Kidney (tissue), 14 donors: ENCODE data around the gene ITGA2. TPM values are rescaled to one million over a fixed set of nuclear protein-coding genes. Genes with fewer than 3 reads are reported as not detected.

Experiments
- DNase-seq, 5 donors: peaks; one replicate each; pipeline ENCODE4 v3.0.0-alpha.2; 2013 to 2020
- FAIRE-seq: peaks from 2 replicates; lab custom pipeline; 2012; peaks lifted over from hg19 to GRCh38; lab: Jason Lieb, UNC
- H3K27ac ChIP-seq, 2 donors: one replicate each; pipeline ENCODE4 v1.7.0; 2013; ENCODE audit warnings: low read depth in 2 of 2, low read length in 2 of 2, inconsistent platforms in 1 of 2
- H3K27me3 ChIP-seq: one replicate; pipeline ENCODE4 v1.7.1; 2013; ENCODE audit warnings: low read length, inconsistent platforms; ENCODE audit not compliant: control insufficient read depth, insufficient read depth
- H3K36me3 ChIP-seq, 3 donors: one replicate each; pipeline versions ENCODE4 v1.7.0 to v1.7.1; 2013; ENCODE audit warnings: low read length in 3 of 3, control low read depth in 1 of 3, inconsistent platforms in 1 of 3; ENCODE audit not compliant: insufficient read depth in 3 of 3, control insufficient read depth in 2 of 3
- H3K4me1 ChIP-seq, 3 donors: one replicate each; pipeline versions ENCODE4 v1.7.0 to v1.7.1; 2013; ENCODE audit warnings: low read length in 3 of 3, inconsistent platforms in 1 of 3, low read depth in 1 of 3; ENCODE audit not compliant: control insufficient read depth in 2 of 3, insufficient read depth in 2 of 3
- H3K4me3 ChIP-seq, 3 donors: one replicate each; pipeline versions ENCODE4 v1.7.0 to v1.8.1; 2013; ENCODE audit warnings: low read length in 3 of 3, control low read depth in 1 of 3, inconsistent platforms in 1 of 3
- H3K9ac ChIP-seq, 3 donors: one replicate each; pipeline versions ENCODE4 v1.7.0 to v1.7.1; 2013; ENCODE audit warnings: low read length in 3 of 3, control low read depth in 1 of 3, inconsistent platforms in 1 of 3
- H3K9me3 ChIP-seq, 3 donors: one replicate each; pipeline versions ENCODE4 v1.7.0 to v1.7.1; 2013; ENCODE audit warnings: low read length in 3 of 3, control low read depth in 1 of 3, inconsistent platforms in 1 of 3; ENCODE audit not compliant: control insufficient read depth in 2 of 3, insufficient read depth in 1 of 3
- CTCF ChIP-seq: IDR thresholded peaks from 3 replicates; pipeline ENCODE4 v1.5.1; 2012; ENCODE audit warnings: mild to moderate bottlenecking, moderate library complexity, borderline replicate concordance; ENCODE audit not compliant: insufficient read depth; ENCODE audit errors: extremely low read depth
- intact Hi-C: fragments of 100-400 bp; cut with DNase I; formaldehyde crosslinking; loops from one replicate; pipeline ENCODE4 v1.11.1; 2022
- polyA plus RNA-seq: library from polyadenylated mRNA; stranded (reverse); fragments of 350-450 nt; fragmentation: Illumina TruSeq; extraction: RNeasy Lipid Tissue Mini Kit (QIAGEN cat#74804); gene quantifications from one replicate; pipeline ENCODE4 v1.2.3, GENCODE V29; 2014; ENCODE audit warnings: low read depth, low replicate concordance; ENCODE audit not compliant: insufficient read depth
- total RNA-seq: library from RNA; stranded (reverse); fragmentation: NEBNext Ultra II Directional; extraction: Animal tissue kit (Norgen Biotek cat#: 25700); gene quantifications from one replicate; pipeline ENCODE4 v1.2.1, GENCODE V29; 2021
- donor health status: control.
- donor health status: control.
- donor health status: control.
- donor health status: control.
- donor health status: control.
- donor health status: DM: yes; HTN: yes; CAD: no.
- donor health status: Normal renal cell carcinoma (clear cell type).

The ITGA2 gene
- total and polyA plus RNA-seq, 2 donors from 2014 or later = 4.9 to 44.5 TPM

GRCh38 chr5:53048248-53048647, 59.1 kb downstream of the ITGA2 start:
- H3K36me3 ChIP-seq = peaks cover 0 to 12% (median 7%) of the 10 kb centered on the region in 3 donors
- no peak overlapping the region for H3K27ac ChIP-seq
- TF ChIP-seq CTCF = no peak
- no peak overlapping the region for H3K4me3 ChIP-seq
- H3K9ac ChIP-seq = no peak overlapping the region
- DNase-seq = no peak
- no peak for FAIRE-seq
- no peaks in the 10 kb centered on the region for H3K9me3 ChIP-seq
- no peaks in the 10 kb centered on the region for H3K4me1 ChIP-seq
- H3K27me3 ChIP-seq = no peaks in the 10 kb centered on the region
- intact Hi-C loops = no loop called here

DNA sequence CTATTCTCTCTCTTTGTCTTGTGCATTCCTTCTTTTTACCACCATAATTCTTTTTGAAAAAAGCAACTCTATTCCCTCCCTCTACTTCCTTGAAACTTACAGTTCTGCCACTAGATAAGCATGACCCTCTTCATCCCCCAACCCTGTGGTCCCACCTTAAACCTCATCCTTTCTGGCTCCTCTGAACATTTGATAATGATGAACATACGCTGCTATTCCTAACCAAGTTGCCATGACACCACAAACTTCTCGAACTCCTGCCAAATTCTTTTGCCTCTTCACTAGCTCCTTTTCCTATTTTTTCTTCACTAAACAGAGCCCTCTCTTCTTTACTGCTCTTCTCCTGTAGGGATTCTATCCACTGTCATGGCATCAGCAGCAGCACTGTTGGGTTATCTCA, 63.3 kb downstream of the ITGA2 start:
- no peak for TF ChIP-seq CTCF

DNA sequence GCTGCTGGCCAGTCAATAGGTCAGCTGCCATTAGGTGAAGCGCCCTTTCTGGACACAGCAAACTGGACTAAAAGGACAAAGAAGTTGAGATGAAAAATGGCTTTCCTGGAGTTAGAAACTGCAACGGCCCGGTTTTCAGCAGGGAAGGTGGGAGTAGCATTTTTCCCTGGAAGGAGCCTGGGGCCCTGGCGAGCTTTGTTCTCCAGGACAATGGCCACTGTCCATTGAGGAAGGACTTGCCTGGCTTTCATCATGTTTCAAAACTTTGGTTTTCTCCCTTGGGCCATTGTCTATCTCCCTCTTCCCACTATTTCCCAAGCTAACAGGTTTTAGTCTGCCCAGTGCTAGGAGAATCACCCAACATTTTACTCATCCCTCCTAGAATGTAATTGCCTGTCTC, 64.2 kb downstream of the ITGA2 start:
- Histone ChIP-seq H3K9me3 (no peaks in the 10 kb centered on the region), H3K27me3 (no peaks in the 10 kb centered on the region), H3K9ac (no peak overlapping the region), H3K4me1 (no peaks in the 10 kb centered on the region), H3K36me3 (peaks cover 0 to 19% (median 13%) of the 10 kb centered on the region in 3 donors), H3K4me3 (no peak overlapping the region), H3K27ac (no peak overlapping the region)
- intact Hi-C loops = no loop called here
- FAIRE-seq (no peak), DNase-seq (no peak)
- TF ChIP-seq CTCF = no peak

More for the DNA sequence above, 63.3 kb downstream of the ITGA2 start:
- H3K27me3 ChIP-seq = no peaks in the 10 kb centered on the region
- H3K27ac ChIP-seq = no peak overlapping the region
- no peak for DNase-seq
- H3K9ac ChIP-seq = no peak overlapping the region
- H3K4me3 ChIP-seq = no peak overlapping the region
- H3K9me3 ChIP-seq = no peaks in the 10 kb centered on the region
- FAIRE-seq = no peak
- H3K4me1 ChIP-seq = no peaks in the 10 kb centered on the region
- intact Hi-C loops = no loop called here
- peaks cover 0 to 12% (median 9%) of the 10 kb centered on the region in 3 donors for H3K36me3 ChIP-seq

- no peaks in the 10 kb centered on the region for H3K9me3 ChIP-seq
- no peak overlapping the region for H3K4me3 ChIP-seq
- no peak overlapping the region for H3K9ac ChIP-seq
- FAIRE-seq (no peak), DNase-seq (no peak)
- TF ChIP-seq CTCF = no peak
- peaks cover 0 to 28% (median 16%) of the 10 kb centered on the region in 3 donors for H3K36me3 ChIP-seq
- H3K27ac ChIP-seq = no peak overlapping the region
- H3K4me1 ChIP-seq = no peaks in the 10 kb centered on the region
- intact Hi-C loops = no loop called here
- H3K27me3 ChIP-seq = no peaks in the 10 kb centered on the region
Observed at GRCh38 chr5:53055365-53055764, 66.2 kb downstream of the ITGA2 start.
